Keratinocyte (primary cell): ENCODE results near the gene NR5A1. TPM values are rescaled to one million over a fixed set of nuclear protein-coding genes. Genes with fewer than 3 reads are reported as not detected.

ENCODE experiments used
- DNase-seq: peaks from one replicate; pipeline ENCODE4 v3.0.0-alpha.2; 2011; ENCODE audit warnings: low read depth, missing footprints, low spot score
- FAIRE-seq: peaks from 2 replicates; lab custom pipeline; 2011; peaks lifted over from hg19 to GRCh38; lab: Jason Lieb, UNC
- H2AFZ ChIP-seq: 2 replicates; pipeline ENCODE4 v1.6.0; 2012; ENCODE audit warnings: low read length, control low read depth, inconsistent platforms; ENCODE audit not compliant: control insufficient read depth
- H3K27ac ChIP-seq: 2 replicates; pipeline ENCODE4 v1.5.1; 2011; ENCODE audit warnings: low read length; ENCODE audit not compliant: control insufficient read depth, insufficient read depth
- H3K27me3 ChIP-seq: 3 replicates; pipeline ENCODE4 v1.6.0; 2011; ENCODE audit warnings: low read length; ENCODE audit not compliant: control insufficient read depth, insufficient read depth; ENCODE audit errors: extremely low read depth
- H3K36me3 ChIP-seq, 2 experiments: 2 replicates in 1 of 2; 3 replicates in 1 of 2; pipeline ENCODE4 v1.5.1; 2011; ENCODE audit warnings: low read length in 2 of 2, mild to moderate bottlenecking in 1 of 2; ENCODE audit not compliant: control insufficient read depth in 2 of 2, insufficient read depth in 2 of 2; ENCODE audit errors: extremely low read depth in 1 of 2
- H3K4me1 ChIP-seq: 3 replicates; pipeline ENCODE4 v1.5.1; 2011; ENCODE audit warnings: low read length; ENCODE audit not compliant: control insufficient read depth, insufficient read depth; ENCODE audit errors: extremely low read depth
- H3K4me2 ChIP-seq: 3 replicates; pipeline ENCODE4 v1.6.0; 2011; ENCODE audit warnings: low read depth, low read length; ENCODE audit not compliant: control insufficient read depth, insufficient read depth; ENCODE audit errors: extremely low read depth
- H3K4me3 ChIP-seq, 3 experiments: fragments of 200-600 bp in 1 of 3; sonication (generic) in 1 of 3; 2 replicates in 2 of 3; 3 replicates in 1 of 3; pipeline ENCODE4 v1.5.1; 2011 to 2016; ENCODE audit warnings: low read length in 3 of 3, mild to moderate bottlenecking in 3 of 3, control low read depth in 2 of 3, inconsistent platforms in 1 of 3, low read depth in 1 of 3, mixed read lengths in 1 of 3, mixed run types in 1 of 3, moderate library complexity in 1 of 3; ENCODE audit not compliant: control insufficient read depth in 2 of 3, insufficient read depth in 2 of 3; ENCODE audit errors: extremely low read depth in 1 of 3
- H3K79me2 ChIP-seq: 2 replicates; pipeline ENCODE4 v1.6.0; 2012; ENCODE audit warnings: low read length; ENCODE audit not compliant: control insufficient read depth, insufficient read depth
- H3K9ac ChIP-seq: 3 replicates; pipeline ENCODE4 v1.6.0; 2011; ENCODE audit warnings: low read length; ENCODE audit not compliant: control insufficient read depth, insufficient read depth; ENCODE audit errors: extremely low read depth
- H3K9me1 ChIP-seq: 3 replicates; pipeline ENCODE4 v1.6.0; 2011; ENCODE audit warnings: low read length; ENCODE audit not compliant: control insufficient read depth, insufficient read depth; ENCODE audit errors: extremely low read depth
- H3K9me3 ChIP-seq: 2 replicates; pipeline ENCODE4 v1.5.1; 2012; ENCODE audit warnings: low read depth, low read length; ENCODE audit not compliant: control insufficient read depth
- H4K20me1 ChIP-seq: 3 replicates; pipeline ENCODE4 v1.6.0; 2011; ENCODE audit warnings: low read length; ENCODE audit not compliant: control insufficient read depth, insufficient read depth; ENCODE audit errors: extremely low read depth
- CTCF ChIP-seq, 3 experiments: IDR thresholded peaks in 1 of 3; conservative IDR thresholded peaks in 1 of 3; optimal IDR thresholded peaks in 1 of 3; 2 replicates in 2 of 3; 3 replicates in 1 of 3; pipeline versions ENCODE3 to v1.5.1; 2011; ENCODE audit warnings: low read length in 3 of 3, mild to moderate bottlenecking in 3 of 3, moderate library complexity in 2 of 3, control low read depth in 1 of 3, inconsistent platforms in 1 of 3; ENCODE audit not compliant: insufficient read depth in 2 of 3; ENCODE audit errors: extremely low read depth in 1 of 3
- EZH2 ChIP-seq: IDR thresholded peaks from one replicate; pipeline ENCODE4 v1.6.1; 2012; ENCODE audit warnings: inconsistent platforms, mild to moderate bottlenecking, low read length, moderate library complexity
- dilution Hi-C: fragments of 300-500 bp; cut with MboI; formaldehyde crosslinking; loops from one replicate; pipeline ENCODE4 v1.7.0; 2020; ENCODE audit warnings: low sequenced_read_pairs; ENCODE audit not compliant: extremely low pct_ligation_motif_present
- polyA plus RNA-seq, 5 experiments: library from polyadenylated mRNA; depleted of rRNA in 3 of 5; stranded (reverse) in 3 of 5; stranded (forward) in 1 of 5; unstranded in 1 of 5; fragments of >200 nt; gene quantifications; 1 replicate in 1 of 5; 2 replicates in 3 of 5; 3 replicates in 1 of 5; pipeline versions ENCODE4 v1.2.1 to v1.2.3, GENCODE V29; 2011 to 2012; ENCODE audit warnings: missing spikeins in 2 of 5, low read depth in 1 of 5, low replicate concordance in 1 of 5

The NR5A1 gene
- polyA plus RNA-seq, 1 donor (not counting 4 experiments of a cell fraction or from before 2014, with no cell fraction given) = not detected

GRCh38 chr9:124522121-124523098, 15.2 kb upstream of the NR5A1 start:
- TF ChIP-seq EZH2 = no peak
- TF ChIP-seq CTCF (optimal IDR thresholded peaks at IDR 0.05 in 1 of 3, IDR thresholded peaks at IDR 0.05 in 1 of 3, conservative IDR thresholded peaks at IDR 0.05 in 1 of 3; ENCODE audit: extremely low read depth in 1 of 3, insufficient read depth in 2 of 3, low read length in 3 of 3) = peak in 1 of 3 experiments; percentile 21
- dilution Hi-C loops = no loop called here
- Histone ChIP-seq H3K4me2 (no peak overlapping the region), H3K4me3 (no peak overlapping the region), H3K27ac (no peak overlapping the region), H4K20me1 (no peaks in the 10 kb centered on the region), H3K79me2 (no peaks in the 10 kb centered on the region), H3K9me1 (no peaks in the 10 kb centered on the region), H2AFZ (no peak overlapping the region), H3K4me1 (no peaks in the 10 kb centered on the region), H3K9ac (no peak overlapping the region), H3K9me3 (no peaks in the 10 kb centered on the region), H3K27me3 (no peaks in the 10 kb centered on the region), H3K36me3 (peaks cover 0 to 4% of the 10 kb centered on the region in 2 experiments)
- no peak for DNase-seq
- peak; percentile 29 for FAIRE-seq

- no peaks in the 10 kb centered on the region for H3K9me3 ChIP-seq
- H3K9me1 ChIP-seq = no peaks in the 10 kb centered on the region
- no peak overlapping the region for H3K9ac ChIP-seq
- no peaks in the 10 kb centered on the region for H3K27me3 ChIP-seq
- dilution Hi-C loops = no loop called here
- H3K4me1 ChIP-seq = no peaks in the 10 kb centered on the region
- no peak overlapping the region for H2AFZ ChIP-seq
- FAIRE-seq (no peak), DNase-seq (no peak)
- TF ChIP-seq EZH2 (no peak), CTCF (optimal IDR thresholded peaks at IDR 0.05 in 1 of 3, IDR thresholded peaks at IDR 0.05 in 1 of 3, conservative IDR thresholded peaks at IDR 0.05 in 1 of 3; ENCODE audit: extremely low read depth in 1 of 3, insufficient read depth in 2 of 3, low read length in 3 of 3) (no peak)
- no peaks in the 10 kb centered on the region for H4K20me1 ChIP-seq
- H3K36me3 ChIP-seq = peaks cover 0 to under 1% of the 10 kb centered on the region in 2 experiments
- no peaks in the 10 kb centered on the region for H3K79me2 ChIP-seq
- H3K4me3 ChIP-seq = no peak overlapping the region
- H3K4me2 ChIP-seq = no peak overlapping the region
- no peak overlapping the region for H3K27ac ChIP-seq
These were observed 13.9 kb upstream of the NR5A1 start for GRCh38 chr9:124521142-124521541.
